IMR-90 (cell line): ENCODE measurements around the gene OSBPL6. TPM values are rescaled to one million over a fixed set of nuclear protein-coding genes. Genes with fewer than 3 reads are reported as not detected.

Experiments
- ATAC-seq: fragments of 200-7000 bp; cut with Tn5 transposase; 2 replicates; pipeline ENCODE4 v1.9.1; 2020; ENCODE audit warnings: low read depth, mild to moderate bottlenecking, moderate library complexity
- BruUV-seq: library from RNA; stranded (reverse); fragments of 400-500 nt; replicated peaks from 2 replicates; lab custom pipeline; 2021; lab: Mats Ljungman, UMichigan
- CTCF ChIA-PET: fragments of 300-600 bp; formaldehyde crosslinking; extraction: SDS; loops from one replicate; lab custom pipeline; 2021; ENCODE audit warnings: antibody characterized with exemption; lab: Yijun Ruan, JAX
- POLR2A ChIA-PET: fragments of 300-600 bp; sonication (Branson Sonifier 250); formaldehyde crosslinking; loops from one replicate; lab custom pipeline; 2022; ENCODE audit warnings: antibody characterized with exemption; ENCODE audit not compliant: unreplicated experiment; lab: Charles Lee
- DNase-seq: peaks from one replicate; pipeline ENCODE4 v3.0.0; 2013
- H2AFZ ChIP-seq: replicated peaks from 2 replicates; pipeline ENCODE3; 2013; ENCODE audit warnings: low read length, mild to moderate bottlenecking; ENCODE audit not compliant: poor library complexity
- H2AK5ac ChIP-seq: 2 replicates; pipeline ENCODE4 v1.6.1; 2013; ENCODE audit warnings: low read depth, low read length, inconsistent platforms
- H2AK9ac ChIP-seq: replicated peaks from 2 replicates; pipeline ENCODE3; 2013; ENCODE audit warnings: mild to moderate bottlenecking, low read depth, low read length, moderate library complexity; ENCODE audit not compliant: poor library complexity
- H2BK120ac ChIP-seq: 2 replicates; pipeline ENCODE4 v1.6.1; 2013; ENCODE audit warnings: low read depth, low read length, inconsistent platforms
- H2BK15ac ChIP-seq: 3 replicates; pipeline ENCODE4 v1.6.1; 2013; ENCODE audit warnings: low read depth, low read length, inconsistent platforms
- H2BK20ac ChIP-seq: 2 replicates; pipeline ENCODE4 v1.6.1; 2013; ENCODE audit warnings: low read depth, mild to moderate bottlenecking, inconsistent platforms, low read length, moderate library complexity
- H2BK5ac ChIP-seq: 2 replicates; pipeline ENCODE4 v1.6.1; 2013; ENCODE audit warnings: mild to moderate bottlenecking, low read depth, low read length, inconsistent platforms; ENCODE audit not compliant: poor library complexity, severe bottlenecking
- H3K14ac ChIP-seq: replicated peaks from 2 replicates; pipeline ENCODE4 v1.6.1; 2013; ENCODE audit warnings: low read depth, low read length, inconsistent platforms
- H3K18ac ChIP-seq: 2 replicates; pipeline ENCODE4 v1.6.1; 2013; ENCODE audit warnings: low read depth, low read length, control low read depth
- H3K23ac ChIP-seq: 2 replicates; pipeline ENCODE4 v1.6.1; 2013; ENCODE audit warnings: low read depth, low read length, inconsistent platforms
- H3K27ac ChIP-seq: 2 replicates; pipeline ENCODE4 v1.5.1; 2013; ENCODE audit warnings: mild to moderate bottlenecking, control low read depth, low read length; ENCODE audit not compliant: insufficient read depth
- H3K27me3 ChIP-seq: 2 replicates; pipeline ENCODE4 v1.6.1; 2013; ENCODE audit warnings: low read length; ENCODE audit not compliant: control insufficient read depth, insufficient read depth
- H3K36me3 ChIP-seq: 2 replicates; pipeline ENCODE4 v1.6.1; 2013; ENCODE audit warnings: low read length, mixed read lengths; ENCODE audit not compliant: control insufficient read depth, insufficient read depth
- H3K4ac ChIP-seq: 2 replicates; pipeline ENCODE4 v1.6.1; 2013; ENCODE audit warnings: low read depth, low read length, inconsistent platforms
- H3K4me1 ChIP-seq: 2 replicates; pipeline ENCODE4 v1.6.1; 2013; ENCODE audit warnings: low read length, mixed read lengths; ENCODE audit not compliant: control insufficient read depth, insufficient read depth
- H3K4me2 ChIP-seq: 2 replicates; pipeline ENCODE4 v1.6.1; 2013; ENCODE audit warnings: low read depth, mild to moderate bottlenecking, control low read depth, low read length, moderate library complexity
- H3K4me3 ChIP-seq: 2 replicates; pipeline ENCODE4 v1.5.1; 2013; ENCODE audit warnings: low read depth, mild to moderate bottlenecking, control low read depth, low read length, moderate library complexity; ENCODE audit not compliant: insufficient read depth
- H3K56ac ChIP-seq: 2 replicates; pipeline ENCODE4 v1.6.1; 2013; ENCODE audit warnings: low read length, inconsistent platforms; ENCODE audit not compliant: insufficient read depth; ENCODE audit errors: extremely low read depth
- H3K79me1 ChIP-seq, 2 experiments: 2 replicates each; pipeline ENCODE4 v1.6.1; 2013; ENCODE audit warnings: low read length in 2 of 2, inconsistent platforms in 1 of 2, low read depth in 1 of 2
- H3K9ac ChIP-seq: 2 replicates; pipeline ENCODE4 v1.6.1; 2013; ENCODE audit warnings: low read depth, low read length, control low read depth
- H3K9me1 ChIP-seq: 2 replicates; pipeline ENCODE4 v1.6.1; 2013; ENCODE audit warnings: low read length, inconsistent platforms; ENCODE audit not compliant: insufficient read depth
- H3K9me3 ChIP-seq: 2 replicates; pipeline ENCODE4 v1.6.1; 2013; ENCODE audit warnings: low read length; ENCODE audit not compliant: control insufficient read depth, insufficient read depth
- H4K20me1 ChIP-seq: 2 replicates; pipeline ENCODE4 v1.6.1; 2013; ENCODE audit warnings: low read length, inconsistent platforms; ENCODE audit not compliant: insufficient read depth
- H4K5ac ChIP-seq: 2 replicates; pipeline ENCODE4 v1.6.1; 2013; ENCODE audit warnings: mild to moderate bottlenecking, low read depth, low read length, control low read depth
- H4K8ac ChIP-seq, 2 experiments: 2 replicates each; pipeline ENCODE4 v1.6.1; 2013; ENCODE audit warnings: low read depth in 2 of 2, low read length in 2 of 2, control low read depth in 1 of 2, inconsistent platforms in 1 of 2
- H4K91ac ChIP-seq: 2 replicates; pipeline ENCODE4 v1.6.1; 2013; ENCODE audit warnings: low read depth, low read length, inconsistent platforms; ENCODE audit not compliant: insufficient read depth
- CEBPB ChIP-seq: IDR thresholded peaks from 2 replicates; pipeline ENCODE4 v1.6.1; 2012; ENCODE audit warnings: low read depth, low read length, improper control_type of control experiment
- ELK1 ChIP-seq: fragments of 150-350 bp; IDR thresholded peaks from 2 replicates; pipeline ENCODE4 v1.6.1; 2016; ENCODE audit warnings: low read depth, mild to moderate bottlenecking, low read length, moderate library complexity, borderline replicate concordance
- MAFK ChIP-seq: IDR thresholded peaks from 2 replicates; pipeline ENCODE4 v1.6.1; 2012; ENCODE audit warnings: low read depth, low read length, improper control_type of control experiment
- MXI1 ChIP-seq: IDR thresholded peaks from 2 replicates; pipeline ENCODE4 v1.6.1; 2012; ENCODE audit warnings: low read depth, mild to moderate bottlenecking, low read length, moderate library complexity, borderline replicate concordance
- RAD21 ChIP-seq: IDR thresholded peaks from 2 replicates; pipeline ENCODE4 v1.6.1; 2012; ENCODE audit warnings: low read length, improper control_type of control experiment
- RFX5 ChIP-seq: IDR thresholded peaks from 2 replicates; pipeline ENCODE4 v1.8.0; 2012; ENCODE audit warnings: low read depth, mild to moderate bottlenecking, low read length, moderate library complexity
- SMC3 ChIP-seq: fragments of 150-350 bp; IDR thresholded peaks from 2 replicates; pipeline ENCODE4 v1.6.1; 2016; ENCODE audit warnings: low read depth, mild to moderate bottlenecking, antibody characterized with exemption, low read length, moderate library complexity
- WGBS, 2 experiments: methylation state at CpG; one replicate each; pipeline versions ENCODE4 v1.1.5 to v1.1.7; 2013; ENCODE audit warnings: missing lambda C conversion rate in 2 of 2; ENCODE audit not compliant: insufficient read length in 1 of 2; ENCODE audit errors: extremely low coverage in 2 of 2; 5-methylcytosine and 5-hydroxymethylcytosine counted together
- dilution Hi-C: fragments of 300-500 bp; cut with HindIII; formaldehyde crosslinking; loops from one replicate; pipeline ENCODE4 v1.14.3; 2018; ENCODE audit warnings: low sequenced_read_pairs; ENCODE audit not compliant: unreplicated experiment
- in situ Hi-C: fragments of 300-500 bp; cut with MboI; formaldehyde crosslinking; loops from 3 replicates; pipeline ENCODE4 v1.14.3; 2019; ENCODE audit warnings: low sequenced_read_pairs, inconsistent platforms, mixed read lengths
- intact Hi-C: fragments of 100-400 bp; cut with micrococcal nuclease; formaldehyde crosslinking; loops from 2 replicates; pipeline ENCODE4 v1.10.0; 2022
- polyA plus RNA-seq, 3 experiments: library from polyadenylated mRNA; depleted of rRNA; stranded (reverse); fragments of >200 nt; gene quantifications; 2 replicates each; pipeline ENCODE4 v1.2.3, GENCODE V29; 2012; ENCODE audit warnings: low replicate concordance in 1 of 3
- total RNA-seq: library from RNA; depleted of rRNA; stranded (reverse); fragments of >200 nt; gene quantifications from 2 replicates; pipeline ENCODE4 v1.2.3, GENCODE V29; 2012

The OSBPL6 gene
- total and polyA plus RNA-seq, 2 of the 4 experiments (the other 2 are of a cell fraction) = 3.2 to 3.7 TPM

DNA sequence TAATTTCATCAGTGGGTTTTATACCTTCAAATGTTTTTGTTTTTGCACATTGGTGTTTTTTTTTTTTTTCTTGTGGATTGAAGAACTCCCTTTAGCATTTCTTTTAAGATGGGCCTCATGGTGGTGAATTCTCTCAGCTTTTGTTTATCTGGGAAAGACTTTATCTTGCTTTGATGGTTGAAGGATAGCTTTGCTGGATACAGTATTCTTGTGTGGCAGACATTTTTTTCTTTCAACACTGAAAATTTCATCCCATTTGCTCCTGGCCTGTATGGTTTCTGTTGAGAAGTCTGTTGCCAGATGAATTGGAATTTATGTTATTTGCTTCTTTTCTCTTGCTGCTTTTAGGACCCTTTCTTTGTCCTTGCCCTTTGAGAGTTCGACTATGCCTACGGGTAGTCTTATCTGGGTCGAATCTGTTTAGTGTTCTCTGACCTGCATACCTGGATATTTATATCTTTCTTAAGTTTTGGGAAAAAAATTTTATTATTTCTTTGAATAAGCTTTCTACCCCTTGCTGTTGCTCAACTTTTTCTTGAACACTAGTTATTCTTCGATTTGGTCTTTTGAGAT is 231.0 kb downstream of the OSBPL6 start:
- Histone ChIP-seq H2BK5ac (no peak overlapping the region), H3K36me3 (peaks cover 9% of the 10 kb centered on the region), H4K20me1 (no peaks in the 10 kb centered on the region), H2BK15ac (no peak overlapping the region), H3K79me1 (peaks cover 19 to 37% of the 10 kb centered on the region in 2 experiments), H3K14ac (no peak overlapping the region), H3K4me1 (no peaks in the 10 kb centered on the region), H2BK20ac (no peak overlapping the region), H3K23ac (no peak overlapping the region), H3K27me3 (no peaks in the 10 kb centered on the region), H3K9me1 (peaks cover 14% of the 10 kb centered on the region; the same call in 1 of the 2 replicates), H4K5ac (no peak overlapping the region), H3K4ac (no peak overlapping the region), H2AK9ac (no peak overlapping the region), H2BK120ac (no peak overlapping the region), H4K91ac (no peak overlapping the region), H3K4me3 (no peak overlapping the region), H3K4me2 (no peak overlapping the region), H3K9me3 (peaks cover 2% of the 10 kb centered on the region; the same call in 1 of the 2 replicates), H3K18ac (no peak overlapping the region), H3K56ac (no peak overlapping the region), H3K27ac (no peak overlapping the region), H2AK5ac (no peak overlapping the region), H4K8ac (no peak overlapping the region), H2AFZ (no peak overlapping the region), H3K9ac (no peak overlapping the region)
- intact Hi-C loops (no loop called here), in situ Hi-C loops (no loop called here), dilution Hi-C loops (no loop called here)
- ChIA-PET POLR2A (no interaction called here), CTCF (interaction anchor here (1.0 kb wide), 1 partner anchor 11 kb away, joined by 3 read pairs; no protein-coding TSS in a partner anchor)
- TF ChIP-seq RAD21 (no peak), CEBPB (no peak), SMC3 (no peak), MXI1 (no peak), RFX5 (no peak), MAFK (no peak), ELK1 (no peak)
- no peak for ATAC-seq
- no TSS peak for BruUV-seq
- WGBS, 2 experiments = no CpG with 5 or more reads among the region's 4 CpGs
- DNase-seq = no peak
